Upper lobe of left lung (tissue), 6 donors: ENCODE results near the gene GLIS1. TPM values are rescaled to one million over a fixed set of nuclear protein-coding genes. Genes with fewer than 3 reads are reported as not detected.
A peak's percentile ranks its signal among the peaks of the same experiment; 100 is the strongest.

Experiments
- ATAC-seq, 2 donors: fragments of 200-7000 bp; cut with Tn5 transposase; one replicate each; pipeline ENCODE4 v1.9.1; 2022; ENCODE audit warnings: mild to moderate bottlenecking in 2 of 2, moderate library complexity in 2 of 2; ENCODE audit not compliant: low FRiP score in 2 of 2
- DNase-seq, 2 donors: peaks; one replicate each; pipeline ENCODE4 v3.0.0-alpha.2; 2019 to 2020
- H3K27ac ChIP-seq, 4 donors: fragments of 200-600 bp; sonication (generic); one replicate each; pipeline ENCODE4 v1.5.1; 2016 to 2019
- H3K27me3 ChIP-seq, 4 donors: fragments of 200-600 bp; sonication (generic); one replicate each; pipeline ENCODE4 v1.5.1; 2017 to 2019
- H3K36me3 ChIP-seq, 4 donors: fragments of 200-600 bp; sonication (generic); one replicate each; pipeline ENCODE4 v1.5.1; 2016 to 2019
- H3K4me1 ChIP-seq, 4 donors: fragments of 200-600 bp; sonication (generic); one replicate each; pipeline ENCODE4 v1.5.1; 2018 to 2019
- H3K4me3 ChIP-seq, 4 donors: fragments of 200-600 bp; sonication (generic); one replicate each; pipeline ENCODE4 v1.5.1; 2017 to 2019; ENCODE audit warnings: mild to moderate bottlenecking in 2 of 4, moderate library complexity in 1 of 4
- H3K9me3 ChIP-seq, 4 donors: fragments of 200-600 bp; sonication (generic); one replicate each; pipeline ENCODE4 v1.5.1; 2018 to 2019
- CTCF ChIP-seq, 6 experiments: fragments of 450-650 bp in 4 of 6; fragments of 200-600 bp in 2 of 6; sonication (generic) in 2 of 6; IDR thresholded peaks; one replicate each; pipeline ENCODE4 v1.5.1; 2016 to 2019; ENCODE audit warnings: antibody characterized with exemption in 6 of 6
- EP300 ChIP-seq, 4 donors: sonication (generic); formaldehyde crosslinking; IDR thresholded peaks; one replicate each; pipeline ENCODE4 v1.5.1; 2017; ENCODE audit warnings: antibody characterized with exemption in 4 of 4, control low read depth in 2 of 4
- POLR2A ChIP-seq, 4 donors: fragments of 450-650 bp; IDR thresholded peaks; one replicate each; pipeline ENCODE4 v1.5.1; 2016 to 2017; ENCODE audit warnings: antibody characterized with exemption in 4 of 4, mild to moderate bottlenecking in 2 of 4
- POLR2AphosphoS5 ChIP-seq, 2 donors: sonication (generic); formaldehyde crosslinking; IDR thresholded peaks; one replicate each; pipeline ENCODE4 v1.5.1; 2017; ENCODE audit warnings: antibody characterized with exemption in 2 of 2
- WGBS, 2 donors: methylation state at CpG; one replicate each; pipeline ENCODE4 v1.1.5; 2017 to 2018; 5-methylcytosine and 5-hydroxymethylcytosine counted together
- total RNA-seq, 6 donors: library from RNA; depleted of rRNA in 4 of 6; stranded (reverse); fragments of >200 nt in 4 of 6; gene quantifications; one replicate each; pipeline versions ENCODE4 v1.1.0 to v1.2.1, GENCODE V29; 2016 to 2021
- donor health status: DM: no; HTN: no; CAD: no; lungs with moderate emphysema.
- donor health status: DM: no; HTN: yes; CAD: no; lungs with severe emphysema.

The GLIS1 gene
- total RNA-seq, 6 donors from 2014 or later, result 0.26 to 1.0 TPM; not detected in 4

- Histone ChIP-seq H3K36me3 (no peaks in the 10 kb centered on the region), H3K9me3 (no peaks in the 10 kb centered on the region), H3K27ac (no peak overlapping the region), H3K4me1 (no peaks in the 10 kb centered on the region), H3K27me3 (no peaks in the 10 kb centered on the region), H3K4me3 (no peak overlapping the region)
- DNase-seq, result no peak
- 77 to 84% methylated on average over 3 of the region's 3 CpGs for WGBS, 2 donors
- TF ChIP-seq CTCF (IDR thresholded peaks at IDR 0.05), result no peak
- no peak for TF ChIP-seq POLR2AphosphoS5 (IDR thresholded peaks at IDR 0.05)
- TF ChIP-seq EP300 (IDR thresholded peaks at IDR 0.05), result no peak
- no peak for TF ChIP-seq POLR2A (IDR thresholded peaks at IDR 0.05)
- no peak for ATAC-seq
Observed at GRCh38 chr1:53473463-53473862, 265.5 kb downstream of the GLIS1 start.

DNA sequence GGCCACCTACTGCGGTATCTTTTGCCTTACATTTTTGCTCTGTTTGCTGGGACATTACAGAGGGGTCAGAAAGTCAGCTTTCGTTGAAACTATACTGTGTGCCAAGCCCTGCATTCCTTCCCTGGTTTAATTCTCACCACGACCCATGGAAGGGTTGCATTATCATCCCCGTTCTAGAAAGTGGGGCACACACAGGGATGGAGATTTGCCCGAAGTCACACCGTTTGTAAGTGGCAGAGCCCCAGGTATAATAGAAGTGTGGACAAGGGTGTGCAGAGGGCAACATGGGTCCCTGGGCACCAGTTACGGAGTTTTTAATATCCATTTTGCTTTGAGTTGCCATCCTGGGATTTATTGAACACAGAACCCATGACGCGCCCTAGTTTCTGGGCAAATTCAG is 268.0 kb downstream of the GLIS1 start:
- no peak overlapping the region for H3K4me3 ChIP-seq
- WGBS, 2 donors, result 92 to 93% methylated on average over 9 of the region's 9 CpGs
- DNase-seq, result no peak

DNA sequence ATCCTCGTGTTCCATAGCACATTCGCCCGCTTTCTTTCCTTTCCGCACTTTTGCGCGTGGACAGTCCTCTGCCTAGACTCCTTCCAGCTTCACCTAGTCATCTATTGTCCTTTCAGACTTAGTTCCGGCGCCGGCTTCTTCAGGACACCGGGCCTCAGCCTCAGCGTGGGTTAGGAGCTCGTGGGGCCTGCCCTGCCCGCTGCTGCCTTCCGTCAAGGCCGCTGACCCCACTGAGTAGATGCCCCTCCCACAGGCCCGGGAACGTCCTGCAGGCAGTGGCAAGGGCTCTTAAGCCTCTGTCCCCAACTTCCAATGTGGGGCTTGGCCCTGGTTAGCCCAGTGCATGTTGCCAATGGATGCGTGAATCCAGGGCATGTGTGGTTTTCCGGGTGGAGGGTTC is 268.4 kb downstream of the GLIS1 start:
- no peak for ATAC-seq
- Histone ChIP-seq H3K27me3 (no peaks in the 10 kb centered on the region), H3K4me3 (no peak overlapping the region), H3K4me1 (no peaks in the 10 kb centered on the region), H3K27ac (no peak overlapping the region), H3K9me3 (no peaks in the 10 kb centered on the region), H3K36me3 (no peaks in the 10 kb centered on the region)
- no peak for TF ChIP-seq POLR2AphosphoS5 (IDR thresholded peaks at IDR 0.05)
- no peak for TF ChIP-seq POLR2A (IDR thresholded peaks at IDR 0.05)
- WGBS, 2 donors, result 68 to 73% methylated on average over 17 to 19 of the region's 19 CpGs
- no peak for DNase-seq

More for the DNA sequence above, 268.0 kb downstream of the GLIS1 start:
- Histone ChIP-seq H3K27me3 (no peaks in the 10 kb centered on the region), H3K9me3 (no peaks in the 10 kb centered on the region), H3K36me3 (no peaks in the 10 kb centered on the region), H3K4me1 (no peaks in the 10 kb centered on the region), H3K27ac (no peak overlapping the region)
- TF ChIP-seq CTCF (IDR thresholded peaks at IDR 0.05), result no peak
- TF ChIP-seq EP300 (IDR thresholded peaks at IDR 0.05), result no peak
- TF ChIP-seq POLR2AphosphoS5 (IDR thresholded peaks at IDR 0.05), result no peak
- TF ChIP-seq POLR2A (IDR thresholded peaks at IDR 0.05), result no peak
- ATAC-seq, result no peak

DNA sequence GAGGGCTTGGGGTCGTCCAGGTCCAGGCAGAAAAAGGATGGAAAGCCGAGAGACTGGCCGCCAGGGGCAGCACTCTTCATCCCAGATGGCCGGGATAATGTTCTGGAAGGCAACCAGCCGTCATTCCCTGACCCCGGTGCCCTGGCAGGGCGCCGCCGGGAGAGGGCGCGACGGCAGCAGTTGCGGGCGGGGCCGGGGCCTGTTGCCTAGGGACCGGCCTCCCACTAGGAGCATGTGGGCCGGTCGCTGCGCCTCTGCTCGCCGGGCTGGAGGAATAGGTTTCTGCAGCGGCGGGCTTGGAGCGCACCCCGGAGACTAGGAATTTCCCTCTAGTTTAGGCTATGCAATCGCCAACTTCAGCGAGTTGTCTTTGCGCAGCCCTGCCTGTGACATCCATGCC is 268.8 kb downstream of the GLIS1 start:
- Histone ChIP-seq H3K4me1 (no peaks in the 10 kb centered on the region), H3K4me3 (no peak overlapping the region), H3K9me3 (no peaks in the 10 kb centered on the region), H3K36me3 (no peaks in the 10 kb centered on the region), H3K27me3 (no peaks in the 10 kb centered on the region), H3K27ac (no peak overlapping the region)
- 28% methylated on average over 23 to 27 of the region's 28 CpGs for WGBS, 2 donors
- TF ChIP-seq CTCF (IDR thresholded peaks at IDR 0.05) (peak; percentile 26 to 75 (median 48)), POLR2A (IDR thresholded peaks at IDR 0.05) (no peak)
- ATAC-seq (peak; percentile 60 to 90), DNase-seq (peak; percentile 59 to 94)

DNA sequence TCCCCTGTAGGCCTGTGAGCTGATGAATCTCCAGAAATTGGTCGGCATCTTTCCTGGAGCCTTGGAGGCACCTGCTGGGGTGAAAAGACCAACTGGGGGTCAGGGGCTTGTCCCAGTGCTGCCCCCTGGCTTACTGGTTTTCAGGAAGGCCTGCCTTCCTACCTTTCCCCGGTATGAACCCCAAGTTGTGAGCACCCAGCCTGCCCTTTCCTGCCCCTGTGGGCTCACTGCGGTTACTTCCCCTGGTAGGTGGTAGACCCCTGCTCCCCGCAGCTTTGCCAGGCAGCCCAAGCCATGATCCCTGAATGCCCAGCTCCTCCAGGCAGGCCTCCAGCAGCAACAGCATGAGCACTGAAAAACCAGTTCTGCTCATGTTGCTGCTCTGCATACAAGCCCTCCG is 269.6 kb downstream of the GLIS1 start:
- ATAC-seq (no peak), DNase-seq (no peak)
- Histone ChIP-seq H3K36me3 (no peaks in the 10 kb centered on the region), H3K4me3 (no peak overlapping the region), H3K9me3 (no peaks in the 10 kb centered on the region), H3K27me3 (no peaks in the 10 kb centered on the region), H3K27ac (no peak overlapping the region), H3K4me1 (no peaks in the 10 kb centered on the region)
- TF ChIP-seq CTCF (IDR thresholded peaks at IDR 0.05) (no peak), EP300 (IDR thresholded peaks at IDR 0.05) (no peak), POLR2AphosphoS5 (IDR thresholded peaks at IDR 0.05) (no peak), POLR2A (IDR thresholded peaks at IDR 0.05) (no peak)
- WGBS, 2 donors, result 90 to 97% methylated on average over 4 to 5 of the region's 5 CpGs
